K562 (cell line): ENCODE data around the gene KDELR3. TPM values are rescaled to one million over a fixed set of nuclear protein-coding genes. Genes with fewer than 3 reads are reported as not detected.

Source experiments
- ATAC-seq: fragments of 200-7000 bp; cut with Tn5 transposase; 3 replicates; pipeline ENCODE4 v1.9.1; 2020; ENCODE audit warnings: moderate library complexity
- BruUV-seq: library from RNA; stranded (reverse); fragments of 400-500 nt; replicated peaks from 2 replicates; lab custom pipeline; 2021; lab: Mats Ljungman, UMichigan
- CTCF ChIA-PET: fragments of 300-600 bp; formaldehyde crosslinking; extraction: SDS; loops from one replicate; lab custom pipeline; 2021; ENCODE audit warnings: low intra/inter-chr PET ratio; lab: Yijun Ruan, JAX
- POLR2A ChIA-PET: fragments of 300-600, 350-650 bp; sonication (Branson Sonifier 250); formaldehyde crosslinking; extraction: SDS; loops from one replicate; lab custom pipeline; 2021; ENCODE audit warnings: antibody characterized with exemption, inconsistent platforms; lab: Yijun Ruan, JAX
- DNase-seq, 4 experiments: peaks; one replicate each; pipeline versions ENCODE4 v3.0.0 to v3.0.0-alpha.2; 2011 to 2018; ENCODE audit warnings: low spot score in 3 of 4, mixed read lengths in 3 of 4; ENCODE audit errors: extremely low read depth in 1 of 4
- FAIRE-seq: peaks from 2 replicates; lab custom pipeline; 2011; peaks lifted over from hg19 to GRCh38; lab: Jason Lieb, UNC
- H2AFZ ChIP-seq: 2 replicates; pipeline ENCODE4 v1.6.0; 2011; ENCODE audit warnings: low read depth, low read length, control low read depth, inconsistent platforms
- H3K27ac ChIP-seq: fragments of 200-600 bp; 3 replicates; pipeline ENCODE4 v1.8.0; 2011; ENCODE audit warnings: low read depth, mild to moderate bottlenecking, control low read depth, inconsistent platforms, low read length, moderate library complexity, mixed read lengths; ENCODE audit errors: extremely low read depth
- H3K27me3 ChIP-seq, 2 experiments: fragments of 300-600 bp in 1 of 2; 2 replicates in 1 of 2; 3 replicates in 1 of 2; pipeline versions ENCODE4 v1.6.0 to v1.8.0; 2011; ENCODE audit warnings: inconsistent platforms in 2 of 2, low read length in 2 of 2, mild to moderate bottlenecking in 1 of 2, mixed read lengths in 1 of 2, moderate library complexity in 1 of 2; ENCODE audit not compliant: control insufficient read depth in 2 of 2, insufficient read depth in 2 of 2
- H3K36me3 ChIP-seq: fragments of 300-600 bp; 3 replicates; pipeline ENCODE4 v1.8.0; 2011; ENCODE audit warnings: mild to moderate bottlenecking, low read length, inconsistent platforms; ENCODE audit not compliant: control insufficient read depth, insufficient read depth
- H3K4me1 ChIP-seq, 2 experiments: fragments of 200-600 bp in 1 of 2; replicated peaks in 1 of 2; 2 replicates in 1 of 2; 3 replicates in 1 of 2; pipeline versions ENCODE4 v1.5.1 to v1.8.0; 2011; ENCODE audit warnings: inconsistent platforms in 2 of 2, low read length in 2 of 2, mild to moderate bottlenecking in 1 of 2, mixed read lengths in 1 of 2, moderate library complexity in 1 of 2; ENCODE audit not compliant: control insufficient read depth in 2 of 2, insufficient read depth in 2 of 2
- H3K4me2 ChIP-seq: 2 replicates; pipeline ENCODE4 v1.6.1; 2011; ENCODE audit warnings: low read length, control low read depth, inconsistent platforms, mixed read lengths; ENCODE audit not compliant: insufficient read depth
- H3K4me3 ChIP-seq: fragments of 200-600 bp; sonication (generic), shearing (Covaris generic); 2 replicates; pipeline ENCODE4 v1.5.1; 2016; ENCODE audit warnings: control low read depth, inconsistent platforms
- H3K79me2 ChIP-seq: fragments of 200-600 bp; 3 replicates; pipeline ENCODE4 v1.8.0; 2011; ENCODE audit warnings: low read length, inconsistent platforms; ENCODE audit not compliant: control insufficient read depth, insufficient read depth
- H3K9ac ChIP-seq, 2 experiments: 2 replicates each; pipeline versions ENCODE4 v1.6.0 to v1.6.1; 2011; ENCODE audit warnings: low read depth in 2 of 2, low read length in 2 of 2, control low read depth in 1 of 2, inconsistent platforms in 1 of 2, mild to moderate bottlenecking in 1 of 2, mixed read lengths in 1 of 2; ENCODE audit not compliant: insufficient read depth in 1 of 2
- H3K9me1 ChIP-seq: one replicate; pipeline ENCODE4 v1.6.0; 2011; ENCODE audit warnings: inconsistent platforms, mild to moderate bottlenecking, low read length, moderate library complexity; ENCODE audit not compliant: control insufficient read depth, insufficient read depth
- H3K9me3 ChIP-seq: replicated peaks from 2 replicates; pipeline ENCODE4 v1.5.1; 2011; ENCODE audit warnings: low read depth, low read length, inconsistent platforms; ENCODE audit not compliant: control insufficient read depth, insufficient read depth
- H4K20me1 ChIP-seq: replicated peaks from 2 replicates; pipeline ENCODE4 v1.6.1; 2011; ENCODE audit warnings: low read length, inconsistent platforms, mixed read lengths; ENCODE audit not compliant: control insufficient read depth, insufficient read depth
- MECOM ChIP-seq: fragments of 250-450 bp; sonication (Bioruptor Pico); IDR thresholded peaks from 2 replicates; pipeline ENCODE4 v1.8.0; 2022; ENCODE audit warnings: inconsistent platforms
- PHF21A ChIP-seq: fragments of 450-650 bp; IDR thresholded peaks from 2 replicates; pipeline ENCODE4 v1.6.1; 2017; ENCODE audit warnings: low read depth, borderline replicate concordance
- SRSF1 ChIP-seq: fragments of 200-400 bp; formaldehyde crosslinking; IDR thresholded peaks from 2 replicates; pipeline ENCODE4 v1.6.1; 2017; ENCODE audit warnings: mild to moderate bottlenecking, low read depth, low read length, moderate library complexity
- U2AF2 ChIP-seq: fragments of 200-400 bp; formaldehyde crosslinking; optimal IDR thresholded peaks from 2 replicates; pipeline ENCODE3; 2017; ENCODE audit warnings: low read depth, mild to moderate bottlenecking, low read length
- ZNF551 ChIP-seq: fragments of 250-450 bp; sonication (Bioruptor Pico); IDR thresholded peaks from 2 replicates; pipeline ENCODE4 v1.5.0; 2021; ENCODE audit warnings: mild to moderate bottlenecking, moderate library complexity
- ZNF764 ChIP-seq: fragments of 250-450 bp; sonication (Bioruptor Pico); IDR thresholded peaks from 2 replicates; pipeline ENCODE4 v1.4.0; 2020; ENCODE audit warnings: low read depth, mild to moderate bottlenecking, moderate library complexity
- WGBS: fragments of 100-300 bp; shearing (Covaris generic); methylation state at CpG from one replicate; pipeline ENCODE4 v1.1.6; 2016; ENCODE audit warnings: low coverage, mixed read lengths; ENCODE audit not compliant: insufficient coverage; ENCODE audit errors: missing lambda C conversion rate; 5-methylcytosine and 5-hydroxymethylcytosine counted together
- in situ Hi-C: fragments of 300-500 bp; cut with MboI; formaldehyde crosslinking; loops from 4 replicates; pipeline ENCODE4 v1.15.0; 2018; ENCODE audit warnings: inconsistent platforms, mixed read lengths
- intact Hi-C: fragments of 100-400 bp; cut with micrococcal nuclease; formaldehyde crosslinking; loops from 2 replicates; pipeline ENCODE4 v1.14.2; 2022
- polyA plus RNA-seq, 8 experiments: library from polyadenylated mRNA; depleted of rRNA in 4 of 8; stranded (reverse) in 5 of 8; unstranded in 3 of 8; fragments of >200 nt; fragmentation: Nextera tagmentation in 2 of 8; fragmentation: Illumina TruSeq in 1 of 8; extraction: Ambion mirVana in 2 of 8; extraction: Trizol in 1 of 8; gene quantifications; 2 replicates each; pipeline versions ENCODE4 v1.2.1 to v1.2.3, GENCODE V29; 2011 to 2014; ENCODE audit warnings: inconsistent platforms in 1 of 8, missing spikeins in 1 of 8
- total RNA-seq, 7 experiments: library from RNA; depleted of rRNA in 6 of 7; stranded (reverse); fragments of >200 nt in 6 of 7; fragmentation: Illumina TruSeq in 2 of 7; extraction: Trizol in 2 of 7; gene quantifications; 2 replicates each; pipeline versions ENCODE4 v1.2.1 to v1.2.3, GENCODE V29; 2011 to 2021; ENCODE audit warnings: low replicate concordance in 1 of 7
- TF ChIP-seq, protein P1 (sequence below): sonication (generic); formaldehyde crosslinking; IDR thresholded peaks from 2 replicates; pipeline ENCODE4 v1.8.1; 2023; ENCODE audit warnings: mild to moderate bottlenecking, missing genetic modification reagents

The KDELR3 gene
- total and polyA plus RNA-seq, 9 of the 15 experiments (the other 6 are each of a cell fraction or from before 2014, with no cell fraction given), result 7.1 to 44.8 (median 9.6) TPM

DNA sequence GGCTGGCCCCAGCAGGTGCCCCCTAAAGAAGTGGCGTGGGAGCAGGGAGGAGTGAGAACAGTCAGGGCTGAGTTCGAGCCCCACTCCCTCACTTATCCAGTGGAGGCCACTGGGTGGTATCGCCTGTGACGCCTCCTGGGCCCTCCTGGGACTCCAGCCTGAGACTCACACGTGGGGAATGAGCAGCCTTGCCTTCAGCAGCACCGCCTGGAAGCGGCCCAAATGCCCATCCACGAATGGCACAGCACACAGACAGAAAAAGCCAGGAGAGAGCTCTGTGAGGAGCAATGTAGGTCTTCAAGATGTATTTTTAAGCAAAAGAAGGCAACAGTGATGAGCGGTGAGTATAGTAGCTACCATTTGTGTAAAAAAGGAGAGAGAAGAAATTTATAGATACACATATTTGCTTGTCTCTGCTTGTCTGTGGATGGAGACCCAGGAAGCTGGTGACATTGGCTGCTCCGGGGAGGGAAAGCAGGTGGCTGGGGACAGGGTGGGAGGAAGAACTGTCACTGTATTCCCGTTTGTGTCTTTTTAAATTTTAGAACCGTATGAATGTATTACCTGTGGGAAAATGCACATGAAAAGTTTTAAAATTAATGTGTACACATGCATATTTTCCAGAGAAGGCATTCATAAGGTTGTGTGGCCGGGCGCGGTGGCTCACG lies 26.1 kb upstream of the KDELR3 start:
- Histone ChIP-seq H3K4me1 (peaks cover 7 to 28% of the 10 kb centered on the region in 2 experiments; a peak in 3 of 5 replicates), H3K9ac (peak overlapping the region in 1 of 2 experiments; percentile 40; a peak in 1 of 4 replicates), H4K20me1 (0 out of 2 replicates have a peak, but pooled peaks cover 4% of the 10 kb centered on the region), H3K9me3 (no peaks in the 10 kb centered on the region), H3K36me3 (no peaks in the 10 kb centered on the region), H3K27me3 (peaks cover 0 to 14% of the 10 kb centered on the region in 2 experiments; a peak in 3 of 5 replicates), H3K27ac (no peak overlapping the region), H3K79me2 (no peaks in the 10 kb centered on the region), H3K9me1 (no peaks in the 10 kb centered on the region), H3K4me2 (no peak overlapping the region), H2AFZ (no peak overlapping the region), H3K4me3 (no peak overlapping the region)
- ChIA-PET POLR2A (interaction anchor here (1.6 kb wide), 1 partner anchor 11 kb away, joined by 4 read pairs; no protein-coding TSS in a partner anchor), CTCF (interaction anchor here (1.5 kb wide), 1 partner anchor 130 kb away, joined by 5 read pairs; no protein-coding TSS in a partner anchor)
- intact Hi-C loops, result no loop called here
- no TSS peak for BruUV-seq
- DNase-seq (no peak), FAIRE-seq (no peak), ATAC-seq (no peak; the same call in 2 of the 3 replicates)
- in situ Hi-C loops, result no loop called here
- 33% methylated on average over 15 of the region's 16 CpGs for WGBS
- TF ChIP-seq ZNF551 (CRISPR knock-in tag) (no peak), U2AF2 (no peak), MECOM (CRISPR knock-in tag) (no peak), PHF21A (no peak), SRSF1 (no peak), ZNF764 (CRISPR knock-in tag) (no peak)
- TF ChIP-seq, protein P1, sequence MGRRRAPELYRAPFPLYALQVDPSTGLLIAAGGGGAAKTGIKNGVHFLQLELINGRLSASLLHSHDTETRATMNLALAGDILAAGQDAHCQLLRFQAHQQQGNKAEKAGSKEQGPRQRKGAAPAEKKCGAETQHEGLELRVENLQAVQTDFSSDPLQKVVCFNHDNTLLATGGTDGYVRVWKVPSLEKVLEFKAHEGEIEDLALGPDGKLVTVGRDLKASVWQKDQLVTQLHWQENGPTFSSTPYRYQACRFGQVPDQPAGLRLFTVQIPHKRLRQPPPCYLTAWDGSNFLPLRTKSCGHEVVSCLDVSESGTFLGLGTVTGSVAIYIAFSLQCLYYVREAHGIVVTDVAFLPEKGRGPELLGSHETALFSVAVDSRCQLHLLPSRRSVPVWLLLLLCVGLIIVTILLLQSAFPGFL (CRISPR knock-in tag), result no peak
